Gastroesophageal sphincter (tissue), 3 donors: ENCODE data around the gene SLC6A4.

Source experiments
- POLR2A ChIP-seq, 2 donors: fragments of 450-650 bp; IDR thresholded peaks; one replicate each; pipeline ENCODE4 v1.6.1; 2017; ENCODE audit warnings: antibody characterized with exemption in 2 of 2, mild to moderate bottlenecking in 2 of 2, moderate library complexity in 1 of 2
- POLR2AphosphoS5 ChIP-seq: sonication (generic); formaldehyde crosslinking; IDR thresholded peaks from one replicate; pipeline ENCODE4 v1.6.1; 2017; ENCODE audit warnings: antibody characterized with exemption
- TF ChIP-seq, protein P1 (sequence below), 4 experiments: fragments of 200-600 bp in 2 of 4; fragments of 450-650 bp in 2 of 4; sonication (generic) in 1 of 4; IDR thresholded peaks; one replicate each; pipeline ENCODE4 v1.5.1; 2017 to 2019; ENCODE audit warnings: antibody characterized with exemption in 4 of 4, mild to moderate bottlenecking in 2 of 4, moderate library complexity in 2 of 4

DNA sequence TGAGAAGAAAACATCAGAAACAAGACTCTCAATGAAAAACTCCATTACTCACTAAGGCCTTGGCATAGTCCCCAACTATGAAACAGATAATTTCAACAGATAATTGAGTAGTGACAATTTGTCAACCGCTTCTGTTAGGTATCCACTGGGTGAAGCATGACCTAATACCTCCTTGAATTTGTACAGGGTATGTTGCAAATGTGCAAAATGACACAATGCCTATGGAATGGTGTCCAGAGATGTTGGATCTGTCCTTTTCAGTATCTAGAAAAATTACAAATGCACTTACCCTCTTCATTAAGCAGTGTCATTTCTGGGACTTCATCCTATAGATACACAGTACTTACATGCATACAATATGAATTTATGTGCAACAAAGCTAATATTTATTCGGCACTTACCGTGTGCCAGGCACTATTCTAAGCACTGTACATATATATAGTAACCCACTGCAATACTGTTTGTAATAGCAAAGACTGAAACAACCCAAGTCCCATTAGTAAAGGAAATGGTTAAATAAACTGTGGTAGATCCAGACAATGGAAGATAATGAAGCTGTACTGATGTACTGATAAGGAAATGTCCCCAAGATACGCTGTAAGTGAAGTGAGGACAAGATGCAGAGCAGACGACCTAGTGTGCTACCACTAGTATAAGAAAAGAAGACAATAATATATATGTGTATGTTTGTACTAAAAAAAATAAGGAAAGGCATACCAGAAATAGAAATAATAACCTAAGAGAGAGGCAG, 21.4 kb upstream of the SLC6A4 start:
- TF ChIP-seq, protein P1, sequence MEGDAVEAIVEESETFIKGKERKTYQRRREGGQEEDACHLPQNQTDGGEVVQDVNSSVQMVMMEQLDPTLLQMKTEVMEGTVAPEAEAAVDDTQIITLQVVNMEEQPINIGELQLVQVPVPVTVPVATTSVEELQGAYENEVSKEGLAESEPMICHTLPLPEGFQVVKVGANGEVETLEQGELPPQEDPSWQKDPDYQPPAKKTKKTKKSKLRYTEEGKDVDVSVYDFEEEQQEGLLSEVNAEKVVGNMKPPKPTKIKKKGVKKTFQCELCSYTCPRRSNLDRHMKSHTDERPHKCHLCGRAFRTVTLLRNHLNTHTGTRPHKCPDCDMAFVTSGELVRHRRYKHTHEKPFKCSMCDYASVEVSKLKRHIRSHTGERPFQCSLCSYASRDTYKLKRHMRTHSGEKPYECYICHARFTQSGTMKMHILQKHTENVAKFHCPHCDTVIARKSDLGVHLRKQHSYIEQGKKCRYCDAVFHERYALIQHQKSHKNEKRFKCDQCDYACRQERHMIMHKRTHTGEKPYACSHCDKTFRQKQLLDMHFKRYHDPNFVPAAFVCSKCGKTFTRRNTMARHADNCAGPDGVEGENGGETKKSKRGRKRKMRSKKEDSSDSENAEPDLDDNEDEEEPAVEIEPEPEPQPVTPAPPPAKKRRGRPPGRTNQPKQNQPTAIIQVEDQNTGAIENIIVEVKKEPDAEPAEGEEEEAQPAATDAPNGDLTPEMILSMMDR (IDR thresholded peaks at IDR 0.05): no peak
- no peak for TF ChIP-seq POLR2AphosphoS5
- no peak for TF ChIP-seq POLR2A (IDR thresholded peaks at IDR 0.05)
